Measurements from ENCODE around the gene ARHGEF6.
"Not testable (repeated sequence)": the region's sequence is repeated elsewhere in the genome, so short reads cannot be mapped to it uniquely, and the experiment has no call there.

The ARHGEF6 gene, protein sequence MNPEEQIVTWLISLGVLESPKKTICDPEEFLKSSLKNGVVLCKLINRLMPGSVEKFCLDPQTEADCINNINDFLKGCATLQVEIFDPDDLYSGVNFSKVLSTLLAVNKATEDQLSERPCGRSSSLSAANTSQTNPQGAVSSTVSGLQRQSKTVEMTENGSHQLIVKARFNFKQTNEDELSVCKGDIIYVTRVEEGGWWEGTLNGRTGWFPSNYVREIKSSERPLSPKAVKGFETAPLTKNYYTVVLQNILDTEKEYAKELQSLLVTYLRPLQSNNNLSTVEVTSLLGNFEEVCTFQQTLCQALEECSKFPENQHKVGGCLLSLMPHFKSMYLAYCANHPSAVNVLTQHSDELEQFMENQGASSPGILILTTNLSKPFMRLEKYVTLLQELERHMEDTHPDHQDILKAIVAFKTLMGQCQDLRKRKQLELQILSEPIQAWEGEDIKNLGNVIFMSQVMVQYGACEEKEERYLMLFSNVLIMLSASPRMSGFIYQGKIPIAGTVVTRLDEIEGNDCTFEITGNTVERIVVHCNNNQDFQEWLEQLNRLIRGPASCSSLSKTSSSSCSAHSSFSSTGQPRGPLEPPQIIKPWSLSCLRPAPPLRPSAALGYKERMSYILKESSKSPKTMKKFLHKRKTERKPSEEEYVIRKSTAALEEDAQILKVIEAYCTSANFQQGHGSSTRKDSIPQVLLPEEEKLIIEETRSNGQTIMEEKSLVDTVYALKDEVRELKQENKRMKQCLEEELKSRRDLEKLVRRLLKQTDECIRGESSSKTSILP

DNA sequence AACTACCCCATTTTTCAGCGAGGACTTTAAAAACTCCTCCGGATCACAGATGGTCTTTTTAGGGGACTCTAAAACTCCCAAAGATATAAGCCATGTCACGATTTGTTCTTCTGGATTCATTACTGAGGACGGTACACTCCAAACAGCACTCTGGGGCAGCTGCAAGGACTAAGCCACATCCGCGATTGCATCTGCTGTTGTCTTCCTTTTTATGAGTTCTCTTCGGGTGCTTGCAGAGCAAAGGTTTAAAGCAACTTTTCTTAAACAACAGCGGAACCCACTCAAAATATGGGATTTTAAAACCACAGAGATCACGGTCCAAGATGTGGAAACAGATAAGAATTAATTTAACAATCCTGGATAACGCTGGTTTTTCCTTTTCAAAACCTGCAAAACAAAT is at the start of gene ARHGEF6:
ARHGEF6 (minus strand) TSS at position 170 of the 400 bp plus-strand sequence; CDS start at position 120, 50 bp downstream.
- no peak for DNase-seq

DNA sequence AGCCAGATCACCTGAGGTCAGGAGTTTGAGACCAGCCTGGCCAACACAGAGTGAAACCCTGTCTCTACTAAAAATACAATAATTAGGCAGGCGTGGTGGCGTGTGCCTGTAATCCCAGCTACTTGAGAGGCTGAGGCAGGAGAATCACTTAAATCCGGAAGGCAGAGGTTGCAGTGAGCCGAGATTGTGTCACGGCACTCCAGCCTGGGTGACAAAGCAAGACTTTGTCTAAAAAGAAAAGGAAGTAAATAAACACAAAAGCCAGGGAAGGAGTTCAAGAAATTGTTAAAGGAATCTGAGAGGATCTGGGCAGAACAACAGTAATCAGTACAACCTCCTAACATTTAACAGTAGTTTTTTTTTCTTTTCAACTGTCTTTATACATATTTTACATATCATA is 48.7 kb upstream of the ARHGEF6 start:
- no peak for DNase-seq

DNA sequence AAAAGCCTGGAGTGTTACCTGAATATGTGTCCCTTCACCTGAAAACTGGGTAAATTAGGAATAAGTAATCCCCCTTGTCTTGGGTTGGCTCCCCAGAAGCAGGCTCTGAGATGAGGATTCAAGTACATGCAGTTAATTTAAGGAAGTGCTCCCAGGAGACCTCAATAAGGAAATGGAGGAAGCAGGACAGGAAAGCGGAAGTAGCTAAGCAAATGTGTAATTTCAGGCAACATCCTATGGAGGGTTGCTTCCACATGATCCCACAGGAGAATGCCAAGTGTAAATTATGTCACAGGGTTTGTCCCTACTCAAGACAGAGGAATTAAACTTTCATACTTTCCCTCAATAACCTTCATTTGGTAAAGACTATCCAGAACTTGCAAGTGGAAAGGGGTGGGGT is 48.1 kb upstream of the ARHGEF6 start:
- DNase-seq = no peak

DNA sequence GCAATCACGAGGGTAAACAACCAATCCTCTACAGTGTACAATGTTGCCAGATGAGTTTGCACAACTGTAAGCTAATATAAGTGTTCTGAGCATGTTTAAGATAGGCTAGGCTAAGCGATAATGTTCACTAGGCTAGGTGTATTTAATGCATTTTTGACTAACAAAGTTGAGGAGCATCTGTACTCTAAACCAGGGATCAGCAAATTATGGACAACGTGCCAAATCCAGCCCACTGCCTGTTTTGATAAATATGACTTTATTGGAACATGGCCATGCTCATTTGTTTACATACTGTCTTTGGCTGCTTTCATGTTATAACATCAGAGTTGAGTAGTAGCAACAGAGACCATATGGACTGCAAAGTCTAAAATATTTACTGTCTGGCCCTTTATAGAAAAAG is 46.3 kb upstream of the ARHGEF6 start:
- no peak for DNase-seq

DNA sequence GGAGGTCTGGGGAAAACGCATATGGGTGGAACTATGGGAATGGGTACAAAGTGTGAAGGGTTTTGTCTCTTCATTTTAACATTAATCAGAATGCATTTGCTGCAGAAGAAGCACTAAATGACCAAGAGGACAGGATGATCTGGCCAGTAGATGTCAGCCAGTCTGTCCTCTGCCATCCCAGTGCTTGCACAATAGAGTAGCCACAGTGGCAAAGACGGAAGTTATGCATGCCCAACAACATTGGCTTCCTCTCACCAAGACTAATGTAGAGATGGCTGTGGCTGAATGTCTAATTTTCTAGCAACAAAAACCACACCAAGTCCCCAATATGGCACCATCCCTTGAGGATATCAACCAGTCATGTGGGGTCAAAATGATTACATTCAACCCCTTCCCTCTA is 45.0 kb upstream of the ARHGEF6 start:
- DNase-seq = no peak

DNA sequence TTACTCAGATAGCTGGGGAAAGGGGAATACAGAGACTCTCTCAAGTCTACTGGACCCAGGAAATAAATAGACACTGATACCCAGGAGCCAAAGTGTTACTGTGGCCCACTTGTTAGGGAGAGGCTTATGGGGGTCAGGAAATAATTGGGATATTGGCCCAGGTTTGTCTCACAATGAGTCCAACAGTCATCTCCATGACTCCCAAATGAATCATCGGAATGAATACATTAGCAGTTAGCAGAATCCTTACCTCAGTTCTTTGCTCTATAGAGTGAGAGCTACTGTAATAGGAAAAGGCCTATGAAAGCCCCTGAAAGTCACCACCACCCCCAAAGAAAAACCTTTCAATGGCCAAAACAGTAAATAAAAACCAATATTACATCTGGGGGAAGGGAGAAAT is 42.4 kb upstream of the ARHGEF6 start:
- DNase-seq = no peak

DNA sequence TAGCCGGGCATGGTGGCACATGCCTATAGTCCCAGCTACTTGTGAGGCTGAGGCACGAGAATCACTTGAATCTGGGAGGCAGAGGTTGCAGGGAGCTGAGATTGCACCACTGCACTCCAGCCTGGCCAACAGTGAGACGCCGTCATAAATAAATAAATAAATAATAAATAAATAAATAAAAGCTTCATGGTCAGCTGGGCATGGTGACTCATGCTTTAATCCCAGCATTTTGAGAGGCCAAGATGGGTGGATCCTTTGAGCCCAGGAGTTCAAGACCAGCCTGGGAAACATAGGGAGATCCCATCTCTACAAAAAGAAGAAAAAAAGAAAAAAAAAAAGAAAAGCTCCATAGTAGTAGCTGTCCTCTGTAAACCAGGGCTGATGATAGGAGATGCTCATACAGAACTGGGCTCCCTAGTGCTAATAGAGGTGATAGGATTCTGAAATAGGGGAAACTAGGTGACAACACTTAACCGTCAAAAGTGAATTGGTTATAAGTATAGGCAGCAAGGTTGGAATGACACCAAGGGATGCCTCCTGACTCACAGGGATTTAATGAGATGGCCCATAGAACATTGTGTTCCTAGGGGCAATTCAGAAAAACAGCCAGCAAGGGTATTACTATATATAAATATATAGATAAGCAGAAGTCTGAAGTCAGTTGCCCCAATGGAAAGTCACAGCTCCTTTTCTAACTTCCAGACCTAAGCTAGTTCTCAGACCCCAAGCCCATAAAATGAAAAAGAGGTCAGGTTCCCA is 41.8 kb upstream of the ARHGEF6 start:
- no peak for DNase-seq

DNA sequence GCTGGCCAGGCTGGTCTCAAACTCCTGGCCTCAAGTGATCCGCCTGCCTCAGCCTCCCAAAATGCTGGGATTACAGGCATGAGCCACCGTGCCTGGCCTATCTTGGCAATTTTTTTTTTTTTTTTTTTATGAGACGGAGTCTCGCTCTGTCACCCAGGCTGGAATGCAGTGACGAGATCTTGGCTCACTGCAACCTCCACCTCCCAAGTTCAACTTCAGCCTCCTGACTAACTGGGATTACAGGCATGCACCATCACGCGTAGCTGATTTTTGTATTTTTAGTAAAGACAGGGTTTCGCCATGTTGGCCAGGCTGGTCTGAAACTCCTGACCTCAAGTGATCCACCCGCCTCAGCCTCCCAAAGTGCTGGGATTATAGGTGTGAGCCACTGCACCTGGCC is 39.0 kb upstream of the ARHGEF6 start:
- DNase-seq = not testable (repeated sequence)

DNA sequence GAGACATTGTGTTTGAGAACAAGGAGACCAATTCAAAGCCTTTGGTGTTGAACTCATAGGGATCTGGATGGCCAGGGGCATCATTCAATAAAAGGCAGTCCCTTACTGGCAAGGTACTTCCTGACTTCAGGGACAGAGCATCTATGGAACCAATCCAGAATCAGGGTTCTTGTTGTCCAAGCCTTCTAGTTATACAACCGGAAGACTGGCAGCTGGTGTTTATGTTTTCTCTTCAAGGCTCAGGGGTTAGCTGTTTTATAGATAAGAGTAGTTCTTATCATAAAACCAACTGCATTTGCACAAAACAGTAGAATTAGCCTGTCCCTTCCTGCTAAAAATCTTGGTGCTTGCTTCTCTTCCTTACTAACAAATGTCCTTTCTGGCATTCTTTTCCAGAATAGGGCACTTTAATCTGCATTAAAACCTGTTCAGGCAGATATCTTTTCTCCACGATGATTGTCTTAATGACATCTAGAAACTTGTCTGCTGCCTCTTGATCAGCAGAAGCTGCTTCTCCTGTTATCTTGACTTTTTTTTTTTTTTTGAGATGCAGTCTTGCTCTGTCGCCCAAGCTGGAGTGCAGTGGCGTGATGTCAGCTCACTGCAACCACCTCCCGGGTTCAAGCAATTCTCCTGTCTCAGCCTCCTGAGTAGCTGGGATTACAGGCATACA is 38.4 kb upstream of the ARHGEF6 start:
- DNase-seq = no peak

DNA sequence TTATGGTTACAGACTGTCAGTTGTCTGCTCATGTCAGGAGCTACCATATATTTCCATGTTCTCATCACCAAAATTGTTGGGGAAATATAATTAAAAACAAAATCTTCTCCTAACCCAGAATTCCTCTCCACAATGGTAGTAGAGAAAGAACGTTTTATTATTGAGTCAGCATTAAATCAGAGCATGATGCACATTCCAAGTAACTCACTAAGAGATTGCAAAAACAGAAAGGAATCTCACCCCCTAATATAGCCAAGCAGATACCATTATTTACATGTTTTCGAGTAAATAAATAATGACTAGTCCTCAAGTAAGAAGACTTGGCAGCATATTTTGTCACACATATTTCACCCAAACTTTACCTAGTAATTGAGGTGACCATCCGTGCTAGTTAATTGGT is 36.2 kb upstream of the ARHGEF6 start:
- DNase-seq = no peak

DNA sequence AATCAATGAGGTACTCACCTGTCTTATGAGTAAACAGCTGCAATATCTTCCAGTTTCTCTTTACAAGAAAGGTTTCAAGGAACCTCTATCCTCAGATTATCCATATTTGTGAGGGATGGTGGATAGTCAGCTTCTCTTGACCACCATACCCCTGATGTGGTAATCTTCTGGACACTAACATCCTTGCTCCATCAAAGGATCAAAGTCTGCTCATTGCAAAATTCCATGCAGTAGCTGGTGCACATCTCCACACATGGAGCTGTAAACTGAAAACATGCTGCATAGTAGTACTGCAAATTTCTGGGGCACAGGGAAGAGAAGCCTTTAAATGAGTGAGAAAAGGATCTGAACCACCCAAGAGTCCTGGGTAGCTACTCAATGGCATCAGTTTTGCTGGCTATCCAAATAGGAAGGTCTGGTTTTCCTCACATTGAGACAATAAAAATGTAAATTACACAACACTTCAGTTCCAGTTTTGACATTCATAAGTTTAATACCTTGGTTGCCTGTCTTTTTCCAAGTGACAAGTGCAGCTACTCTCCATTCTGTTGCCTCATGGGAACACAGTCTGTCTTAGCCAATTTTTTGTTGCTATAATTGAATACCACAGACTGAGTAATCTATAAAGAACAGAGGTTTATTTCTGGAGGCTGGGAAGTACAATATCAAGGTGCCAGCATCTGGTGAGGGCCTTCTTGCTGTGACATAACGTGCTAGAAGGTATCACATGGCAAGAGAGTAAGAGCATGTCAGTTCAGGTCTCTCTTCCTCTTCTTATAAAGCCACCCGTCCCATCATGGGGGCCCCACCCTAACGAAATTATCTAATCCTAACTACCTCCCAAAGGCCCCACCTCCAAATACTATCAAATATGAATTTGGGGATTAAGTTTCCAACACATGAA is 34.4 kb upstream of the ARHGEF6 start:
- no peak for DNase-seq

DNA sequence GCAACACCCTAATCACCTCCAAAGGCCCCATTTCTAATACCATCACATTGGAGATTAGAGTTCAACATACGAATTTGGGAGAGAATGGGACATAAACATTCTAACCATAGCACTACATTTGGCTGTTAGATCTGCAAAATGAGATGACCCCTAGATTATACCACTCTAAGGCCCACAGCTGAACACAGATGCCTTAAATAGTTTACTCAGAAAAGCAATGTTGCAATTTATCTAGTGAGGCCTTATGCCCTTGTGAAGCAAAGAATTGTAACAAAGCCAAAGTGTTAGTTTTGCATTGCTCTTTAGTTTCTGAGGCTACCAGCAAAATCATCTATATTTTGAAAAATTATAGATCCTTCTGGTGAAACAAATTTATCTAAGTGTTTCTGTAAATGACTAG is 31.6 kb upstream of the ARHGEF6 start:
- DNase-seq = no peak

DNA sequence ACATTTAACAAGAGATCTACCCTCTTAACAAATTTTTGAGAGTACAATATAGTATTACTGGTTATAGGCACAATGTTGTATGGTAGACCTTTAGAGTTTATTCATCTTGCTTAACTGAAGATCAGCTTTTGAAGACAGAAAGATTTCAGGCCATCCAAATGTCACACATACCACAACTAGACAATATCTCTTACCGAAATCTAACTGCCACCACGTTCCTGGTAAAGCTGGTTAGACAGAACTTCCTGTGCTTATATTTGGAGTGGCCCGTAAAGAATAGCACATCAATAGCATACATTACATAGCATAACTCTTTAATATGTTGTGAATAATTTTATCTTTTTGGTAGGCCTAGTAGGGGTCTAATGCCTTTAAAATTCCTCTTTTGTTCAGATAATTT is 29.8 kb upstream of the ARHGEF6 start:
- DNase-seq = no peak

DNA sequence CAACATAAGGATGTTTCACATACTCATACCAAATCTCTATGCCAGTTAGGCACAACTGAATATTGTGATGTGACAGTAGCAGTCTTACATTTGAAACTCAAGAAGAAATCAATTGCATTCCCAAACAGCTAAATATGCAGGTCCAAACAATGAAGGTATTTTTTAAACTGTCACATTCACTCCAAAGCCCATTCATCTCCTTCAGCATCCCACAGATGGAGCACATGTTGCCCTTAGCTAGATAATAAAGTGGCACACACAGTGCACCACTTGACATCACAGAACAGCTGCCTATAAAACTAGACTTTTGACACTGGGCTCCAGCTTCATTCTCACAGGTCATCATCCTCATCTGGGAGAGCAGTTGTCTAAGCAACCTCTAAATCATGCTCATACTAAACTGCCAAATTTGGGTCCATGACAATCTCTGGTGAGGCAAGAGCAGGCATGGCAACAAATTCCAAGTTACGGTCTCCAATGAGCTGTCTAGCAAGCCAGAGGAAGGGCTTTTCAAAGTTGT is 26.2 kb upstream of the ARHGEF6 start:
- no peak for DNase-seq

DNA sequence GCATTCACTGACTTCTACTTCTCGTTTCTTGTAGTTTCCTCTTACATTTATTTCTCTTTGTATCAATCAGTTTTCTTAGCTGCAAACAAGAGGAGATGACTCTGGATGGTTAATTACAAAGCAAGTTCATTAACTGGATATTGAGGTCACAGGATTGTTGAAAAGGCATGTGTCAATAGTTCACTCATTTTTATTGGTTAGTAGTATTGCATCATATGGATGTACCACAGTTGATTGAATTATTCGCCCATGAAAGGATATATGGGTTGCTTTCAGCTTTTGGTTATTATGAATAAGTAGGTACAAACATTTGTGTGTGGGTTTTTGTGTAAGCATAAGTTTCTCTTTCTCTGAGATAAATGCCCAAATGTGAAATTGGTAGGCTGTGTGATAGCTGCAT is 21.8 kb upstream of the ARHGEF6 start:
- DNase-seq = no peak

DNA sequence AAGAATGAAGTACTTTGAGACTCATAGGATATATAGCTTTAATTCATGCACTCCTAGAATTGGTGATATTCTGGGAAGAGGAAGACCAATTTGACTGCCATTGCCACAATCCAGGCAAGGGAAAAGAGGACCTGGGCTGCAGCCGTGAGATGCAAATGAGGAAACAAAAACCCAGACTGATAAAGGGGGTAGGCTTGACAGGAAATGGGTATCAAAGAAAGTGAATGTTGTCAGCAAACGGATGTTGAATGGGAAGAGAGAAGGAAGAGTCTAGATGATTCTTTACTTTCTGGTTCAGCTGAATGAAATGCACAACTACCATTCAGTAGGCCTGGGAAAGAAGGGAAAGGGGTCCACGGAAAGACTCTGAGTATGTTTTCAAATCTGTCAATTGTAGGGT is 17.1 kb upstream of the ARHGEF6 start:
- no peak for DNase-seq

DNA sequence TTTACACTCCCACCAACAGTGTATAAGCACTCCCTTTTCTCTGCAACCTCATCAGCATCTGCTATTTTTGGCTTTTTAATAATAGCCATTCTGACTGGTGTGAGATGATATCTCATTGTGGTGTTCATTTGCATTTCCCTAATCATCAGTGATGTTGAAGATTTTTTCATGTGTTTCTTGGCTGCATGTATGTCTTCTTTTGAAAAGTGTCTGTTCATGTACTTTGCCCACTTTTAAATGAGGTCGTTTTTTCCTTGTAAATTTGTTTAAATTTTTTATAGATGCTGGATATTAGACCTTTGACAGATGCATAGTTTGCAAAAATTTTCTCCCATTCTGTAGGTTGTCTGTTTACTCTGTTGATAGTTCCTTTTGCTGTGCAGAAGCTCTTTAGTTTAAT is 14.4 kb upstream of the ARHGEF6 start:
- DNase-seq = not testable (repeated sequence)

DNA sequence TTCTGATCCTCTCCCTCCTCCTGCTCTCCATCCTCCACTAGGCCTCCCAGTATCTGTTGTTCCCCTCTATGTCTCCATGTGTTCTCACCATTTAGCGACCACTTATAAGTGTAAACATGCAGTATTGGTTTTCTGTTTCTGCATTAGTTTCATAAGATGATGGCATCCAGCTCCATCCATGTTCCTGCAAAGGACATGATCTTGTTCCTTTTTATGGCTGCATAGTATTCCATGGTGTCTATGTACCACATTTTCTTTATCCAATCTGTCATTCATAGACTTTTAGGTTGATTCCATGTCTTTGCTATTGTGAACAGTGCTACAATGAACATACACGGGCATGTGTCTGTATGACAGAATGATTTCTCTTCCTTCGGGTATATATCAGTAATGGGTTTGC is 13.9 kb upstream of the ARHGEF6 start:
- not testable (repeated sequence) for DNase-seq

DNA sequence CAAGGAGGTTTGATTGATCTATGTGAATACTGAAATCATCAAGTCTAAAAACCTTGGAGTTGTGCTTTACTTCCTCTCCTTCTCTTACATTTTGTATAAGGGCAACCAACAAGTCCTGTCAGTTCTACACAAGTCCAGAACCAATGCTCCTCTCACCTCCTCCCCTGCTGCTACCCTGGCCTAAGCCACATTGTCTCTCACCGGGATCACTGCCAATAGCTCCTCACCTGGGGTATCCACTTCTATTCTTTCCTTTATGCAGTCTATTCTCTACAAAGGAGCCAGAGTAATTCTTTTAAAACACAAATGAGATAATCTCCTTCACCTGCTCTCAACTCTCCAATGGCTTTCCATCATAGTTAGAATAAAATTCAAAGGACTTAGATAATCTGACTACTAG is 13.3 kb upstream of the ARHGEF6 start:
- no peak for DNase-seq

DNA sequence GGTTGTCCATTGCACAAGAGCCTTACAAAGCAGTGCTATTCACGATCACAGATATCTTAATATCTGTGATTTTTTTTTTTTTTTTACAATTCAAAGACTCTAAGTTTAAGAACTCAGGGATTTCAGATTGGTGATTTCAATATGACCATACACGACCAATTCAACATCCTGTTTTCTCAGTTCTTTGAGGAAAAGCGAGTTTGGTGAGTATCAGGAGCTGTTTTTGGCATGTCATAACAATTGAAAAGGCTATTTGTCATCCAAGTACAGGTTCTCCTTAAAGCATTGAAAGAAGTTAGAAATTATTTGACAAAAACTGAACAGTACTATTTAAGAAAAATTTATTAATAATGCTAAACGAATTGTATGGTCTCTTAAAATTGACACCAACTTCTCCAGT is 9.1 kb upstream of the ARHGEF6 start:
- DNase-seq = no peak

DNA sequence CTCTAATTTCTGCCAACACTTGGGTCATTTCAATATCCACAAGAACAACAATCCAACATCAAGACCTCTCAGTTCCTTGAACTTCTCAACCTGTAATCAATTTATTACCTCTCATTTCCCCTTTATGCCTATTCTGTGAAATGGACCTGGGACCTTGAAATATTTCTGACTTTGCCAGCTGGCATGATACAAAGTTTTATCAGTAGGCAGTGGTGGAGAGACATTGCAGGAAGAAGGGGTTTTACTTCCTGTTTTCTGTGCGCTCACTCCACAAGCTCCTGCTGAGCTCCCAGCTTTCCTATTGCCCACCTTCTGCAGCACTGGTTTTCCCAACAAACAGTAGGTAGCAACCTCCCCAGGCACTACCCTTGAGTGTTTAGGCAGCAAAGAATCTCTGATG is 3.5 kb upstream of the ARHGEF6 start:
- no peak for DNase-seq

DNA sequence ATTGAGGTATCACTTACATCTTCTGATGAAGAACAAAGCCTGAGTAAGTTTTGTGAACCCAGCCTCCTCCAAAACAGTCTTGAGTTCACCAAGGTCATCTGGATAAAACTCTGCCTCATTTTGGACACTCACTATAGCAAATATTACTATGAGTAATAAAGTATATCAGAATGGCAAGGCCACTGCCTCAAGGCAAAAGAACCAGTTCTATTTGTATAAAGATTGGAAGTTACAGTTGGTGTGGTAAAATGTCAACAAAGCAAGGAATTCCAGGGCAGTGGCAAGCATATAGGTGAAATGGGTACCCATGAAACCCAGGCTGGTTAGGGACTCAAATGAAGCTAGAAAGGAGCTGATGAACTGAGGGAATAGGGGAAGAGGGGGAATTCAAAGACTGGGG is 2.4 kb upstream of the ARHGEF6 start:
- no peak for DNase-seq
